HepG2 (cell line): ENCODE measurements around the gene ZNF500. TPM values are rescaled to one million over a fixed set of nuclear protein-coding genes. Genes with fewer than 3 reads are reported as not detected.

Experiments used
- BRD4 ChIP-seq: sonication (generic); formaldehyde crosslinking; IDR thresholded peaks from 2 replicates; pipeline ENCODE4 v1.4.0; 2020; ENCODE audit warnings: missing genetic modification reagents
- CBX2 ChIP-seq, 2 experiments: fragments of 200-600 bp in 1 of 2; sonication (generic); formaldehyde crosslinking in 1 of 2; IDR thresholded peaks; 2 replicates each; pipeline versions ENCODE4 v1.7.0 to v1.8.1; 2018 to 2022; ENCODE audit warnings: low read depth in 2 of 2, low read length in 1 of 2, mild to moderate bottlenecking in 1 of 2, missing genetic modification reagents in 1 of 2
- CREB3 ChIP-seq: sonication (generic); formaldehyde crosslinking; IDR thresholded peaks from 2 replicates; pipeline ENCODE4 v1.5.0; 2020; ENCODE audit warnings: missing genetic modification reagents
- GLI4 ChIP-seq: sonication (generic); formaldehyde crosslinking; IDR thresholded peaks from 2 replicates; pipeline ENCODE4 v1.5.1; 2020; ENCODE audit warnings: missing genetic modification reagents, mild to moderate bottlenecking, moderate library complexity, borderline replicate concordance
- GLMP ChIP-seq: sonication (generic); formaldehyde crosslinking; IDR thresholded peaks from 2 replicates; pipeline ENCODE4 v1.9.0; 2021; ENCODE audit warnings: missing genetic modification reagents, mild to moderate bottlenecking, borderline replicate concordance
- ISL2 ChIP-seq: sonication (generic); formaldehyde crosslinking; IDR thresholded peaks from 2 replicates; pipeline ENCODE4 v1.5.0; 2020; ENCODE audit warnings: missing genetic modification reagents
- JUNB ChIP-seq: sonication (generic); formaldehyde crosslinking; IDR thresholded peaks from 2 replicates; pipeline ENCODE4 v1.8.0; 2022; ENCODE audit warnings: missing genetic modification reagents, mild to moderate bottlenecking, borderline replicate concordance
- KDM4B ChIP-seq: sonication (generic); formaldehyde crosslinking; IDR thresholded peaks from 2 replicates; pipeline ENCODE4 v1.4.0; 2020; ENCODE audit warnings: missing genetic modification reagents
- MED13 ChIP-seq: sonication (generic); formaldehyde crosslinking; IDR thresholded peaks from 2 replicates; pipeline ENCODE4 v1.5.0; 2020; ENCODE audit warnings: missing genetic modification reagents
- MEF2D ChIP-seq: sonication (generic); formaldehyde crosslinking; IDR thresholded peaks from 2 replicates; pipeline ENCODE4 v1.5.1; 2020; ENCODE audit warnings: mild to moderate bottlenecking, missing genetic modification reagents
- MTA1 ChIP-seq: sonication (generic); formaldehyde crosslinking; IDR thresholded peaks from 2 replicates; pipeline ENCODE4 v1.4.0; 2020; ENCODE audit warnings: missing genetic modification reagents, mild to moderate bottlenecking, borderline replicate concordance
- MTF1 ChIP-seq: sonication (generic); formaldehyde crosslinking; IDR thresholded peaks from 2 replicates; pipeline ENCODE4 v1.5.0; 2020; ENCODE audit warnings: missing genetic modification reagents
- SP5 ChIP-seq: IDR thresholded peaks from 2 replicates; pipeline ENCODE4 v1.6.1; 2016; ENCODE audit warnings: low read depth, borderline replicate concordance
- XBP1 ChIP-seq: sonication (generic); formaldehyde crosslinking; IDR thresholded peaks from 2 replicates; pipeline ENCODE4 v1.5.0; 2020; ENCODE audit warnings: missing genetic modification reagents
- ZBTB14 ChIP-seq: sonication (generic); formaldehyde crosslinking; IDR thresholded peaks from 2 replicates; pipeline ENCODE4 v1.4.0; 2020; ENCODE audit warnings: missing genetic modification reagents
- ZBTB4 ChIP-seq: sonication (generic); formaldehyde crosslinking; IDR thresholded peaks from 2 replicates; pipeline ENCODE4 v1.4.0; 2020; ENCODE audit warnings: missing genetic modification reagents, mild to moderate bottlenecking, borderline replicate concordance
- ZFAT ChIP-seq: sonication (generic); formaldehyde crosslinking; conservative IDR thresholded peaks from 2 replicates; pipeline ENCODE4 v1.8.1; 2023; ENCODE audit warnings: missing genetic modification reagents, inconsistent platforms
- ZKSCAN5 ChIP-seq: sonication (generic); formaldehyde crosslinking; IDR thresholded peaks from 2 replicates; pipeline ENCODE4 v1.5.1; 2020; ENCODE audit warnings: mild to moderate bottlenecking, missing genetic modification reagents
- ZNF101 ChIP-seq: sonication (generic); formaldehyde crosslinking; IDR thresholded peaks from 2 replicates; pipeline ENCODE4 v1.4.0; 2020; ENCODE audit warnings: mild to moderate bottlenecking, low read depth, missing genetic modification reagents, borderline replicate concordance
- ZNF317 ChIP-seq: sonication (generic); formaldehyde crosslinking; IDR thresholded peaks from 2 replicates; pipeline ENCODE4 v1.5.0; 2020; ENCODE audit warnings: mild to moderate bottlenecking, missing genetic modification reagents
- ZNF709 ChIP-seq: sonication (generic); formaldehyde crosslinking; IDR thresholded peaks from 2 replicates; pipeline ENCODE4 v1.5.0; 2020; ENCODE audit warnings: mild to moderate bottlenecking, missing genetic modification reagents
- ZNF75D ChIP-seq: sonication (generic); formaldehyde crosslinking; IDR thresholded peaks from 2 replicates; pipeline ENCODE4 v1.8.1; 2023; ENCODE audit warnings: missing genetic modification reagents, mild to moderate bottlenecking, borderline replicate concordance
- ZNF780A ChIP-seq: sonication (generic); formaldehyde crosslinking; IDR thresholded peaks from 2 replicates; pipeline ENCODE4 v1.8.0; 2022; ENCODE audit warnings: mild to moderate bottlenecking, missing genetic modification reagents, moderate library complexity
- polyA plus RNA-seq, 8 experiments: library from polyadenylated mRNA; depleted of rRNA in 3 of 8; stranded (reverse) in 7 of 8; unstranded in 1 of 8; fragments of >200 nt; fragmentation: Illumina TruSeq in 4 of 8; extraction: Trizol in 4 of 8; gene quantifications; 2 replicates each; pipeline versions ENCODE4 v1.2.1 to v1.2.3, GENCODE V29; 2011 to 2016; ENCODE audit warnings: low read depth in 4 of 8, missing spikeins in 1 of 8, mixed read lengths in 1 of 8; ENCODE audit not compliant: insufficient read depth in 1 of 8
- total RNA-seq, 5 experiments: library from RNA; depleted of rRNA; stranded (reverse); fragments of >200 nt; fragmentation: Illumina TruSeq; extraction: Trizol; gene quantifications; 2 replicates each; pipeline ENCODE4 v1.2.3, GENCODE V29; 2016; ENCODE audit warnings: low read depth in 1 of 5

Gene ZNF500
- total and polyA plus RNA-seq, 2 of the 13 experiments (the other 11 are each of a cell fraction or from before 2014, with no cell fraction given): 6.1 to 12.2 TPM

GRCh38 chr16:4734063-4734729 is 32.8 kb downstream of the ZNF500 start, which contains the start of the genes ANKS3 and DNAAF8 (continued):
- TF ChIP-seq ZBTB4 (CRISPR knock-in tag) (no peak; the same call in 1 of the 2 replicates), SP5 (CRISPR knock-in tag) (peak; percentile 35; the same call in 1 of the 2 replicates), ZBTB14 (CRISPR knock-in tag) (peak; percentile 43; the same call in 1 of the 2 replicates), GLI4 (CRISPR knock-in tag) (peak; percentile 69; the same call in 1 of the 2 replicates), CREB3 (peak; percentile 76; the same call in 1 of the 2 replicates), XBP1 (CRISPR knock-in tag) (no peak; the same call in 1 of the 2 replicates), MTF1 (CRISPR knock-in tag) (peak; percentile 98), GLMP (CRISPR knock-in tag) (no peak), ZFAT (CRISPR knock-in tag) (no peak), ZNF75D (CRISPR knock-in tag) (no peak), ISL2 (CRISPR knock-in tag) (peak; percentile 55; the same call in 1 of the 2 replicates), ZNF317 (CRISPR knock-in tag) (no peak; the same call in 1 of the 2 replicates), MTA1 (CRISPR knock-in tag) (peak; percentile 69; the same call in 1 of the 2 replicates), KDM4B (CRISPR knock-in tag) (no peak), MEF2D (CRISPR knock-in tag) (no peak), JUNB (0 out of 2 replicates have a peak, but pooled peaks have one; percentile 21), ZNF780A (CRISPR knock-in tag) (peak; percentile 34; the same call in 1 of the 2 replicates), BRD4 (CRISPR knock-in tag) (peak; percentile 54; the same call in 1 of the 2 replicates), ZNF709 (CRISPR knock-in tag) (peak; percentile 58; the same call in 1 of the 2 replicates), ZNF101 (no peak), ZKSCAN5 (CRISPR knock-in tag) (no peak), MED13 (0 out of 2 replicates have a peak, but pooled peaks have one; percentile 27), CBX2 (IDR thresholded peaks at IDR 0.05; ENCODE audit: low read depth, low read length) (no peak), CBX2 (CRISPR knock-in tag; IDR thresholded peaks at IDR 0.05; ENCODE audit: low read depth) (no peak)
